HepG2 (cell line): ENCODE measurements around the gene ABHD4. TPM values are rescaled to one million over a fixed set of nuclear protein-coding genes. Genes with fewer than 3 reads are reported as not detected.

ENCODE experiments used
- CREB1 ChIP-seq, 2 experiments: fragments of 450-650 bp in 1 of 2; IDR thresholded peaks; 2 replicates each; pipeline ENCODE4 v1.6.1; 2016 to 2017; ENCODE audit warnings: control low read depth in 1 of 2, mild to moderate bottlenecking in 1 of 2, missing compliant biosample characterization in 1 of 2, missing genetic modification characterization in 1 of 2
- FOSL2 ChIP-seq: sonication (generic); formaldehyde crosslinking; IDR thresholded peaks from 2 replicates; pipeline ENCODE4 v1.4.0; 2020; ENCODE audit warnings: missing genetic modification reagents
- FOXA3 ChIP-seq: IDR thresholded peaks from 2 replicates; pipeline ENCODE4 v1.6.1; 2016; ENCODE audit warnings: missing genetic modification reagents, missing compliant biosample characterization
- GATAD2A ChIP-seq: IDR thresholded peaks from 2 replicates; pipeline ENCODE4 v1.6.1; 2016
- HNF1B ChIP-seq: sonication (generic); formaldehyde crosslinking; IDR thresholded peaks from 2 replicates; pipeline ENCODE4 v1.5.1; 2020; ENCODE audit warnings: mild to moderate bottlenecking, moderate library complexity, missing genetic modification reagents
- HNF4A ChIP-seq: sonication (generic); formaldehyde crosslinking; IDR thresholded peaks from 2 replicates; pipeline ENCODE4 v1.4.0; 2020; ENCODE audit warnings: missing genetic modification reagents
- MAFG ChIP-seq: sonication (generic); formaldehyde crosslinking; IDR thresholded peaks from 2 replicates; pipeline ENCODE4 v1.5.1; 2020; ENCODE audit warnings: mild to moderate bottlenecking, missing genetic modification reagents
- MXD1 ChIP-seq: sonication (generic); formaldehyde crosslinking; IDR thresholded peaks from 2 replicates; pipeline ENCODE4 v1.4.0; 2020; ENCODE audit warnings: mild to moderate bottlenecking, missing genetic modification reagents
- PHF21A ChIP-seq: sonication (generic); formaldehyde crosslinking; IDR thresholded peaks from 2 replicates; pipeline ENCODE4 v1.5.0; 2020; ENCODE audit warnings: mild to moderate bottlenecking, missing genetic modification reagents
- PLSCR1 ChIP-seq: sonication (generic); formaldehyde crosslinking; IDR thresholded peaks from 2 replicates; pipeline ENCODE4 v1.5.0; 2020; ENCODE audit warnings: missing genetic modification reagents, mild to moderate bottlenecking, borderline replicate concordance
- RBM39 ChIP-seq: fragments of 200-400 bp; formaldehyde crosslinking; IDR thresholded peaks from one replicate; pipeline ENCODE4 v1.6.1; 2018; ENCODE audit warnings: antibody characterized with exemption, mild to moderate bottlenecking, low read depth, low read length; ENCODE audit not compliant: poor library complexity, severe bottlenecking
- SMAD3 ChIP-seq: sonication (generic); formaldehyde crosslinking; IDR thresholded peaks from 2 replicates; pipeline ENCODE4 v1.4.0; 2020; ENCODE audit warnings: missing genetic modification reagents
- SOX13 ChIP-seq, 3 experiments: fragments of 450-650 bp in 1 of 3; sonication (generic) in 1 of 3; formaldehyde crosslinking in 1 of 3; IDR thresholded peaks in 2 of 3; conservative IDR thresholded peaks in 1 of 3; 2 replicates each; pipeline versions ENCODE4 v1.5.0 to v1.6.1; 2016 to 2020; ENCODE audit warnings: antibody characterized with exemption in 1 of 3, mild to moderate bottlenecking in 1 of 3, missing compliant biosample characterization in 1 of 3, missing genetic modification reagents in 1 of 3, moderate library complexity in 1 of 3
- TEAD3 ChIP-seq: optimal IDR thresholded peaks from 2 replicates; pipeline ENCODE3; 2016; ENCODE audit warnings: borderline replicate concordance
- ZBTB21 ChIP-seq: sonication (generic); formaldehyde crosslinking; IDR thresholded peaks from 2 replicates; pipeline ENCODE4 v1.4.0; 2020; ENCODE audit warnings: missing genetic modification reagents
- ZNF354B ChIP-seq: sonication (generic); formaldehyde crosslinking; IDR thresholded peaks from 2 replicates; pipeline ENCODE4 v1.8.0; 2022; ENCODE audit warnings: mild to moderate bottlenecking, missing genetic modification reagents
- ZNF552 ChIP-seq: sonication (generic); formaldehyde crosslinking; IDR thresholded peaks from 2 replicates; pipeline ENCODE4 v1.9.0; 2022; ENCODE audit warnings: missing genetic modification reagents, mild to moderate bottlenecking, borderline replicate concordance
- polyA plus RNA-seq, 8 experiments: library from polyadenylated mRNA; depleted of rRNA in 3 of 8; stranded (reverse) in 7 of 8; unstranded in 1 of 8; fragments of >200 nt; fragmentation: Illumina TruSeq in 4 of 8; extraction: Trizol in 4 of 8; gene quantifications; 2 replicates each; pipeline versions ENCODE4 v1.2.1 to v1.2.3, GENCODE V29; 2011 to 2016; ENCODE audit warnings: low read depth in 4 of 8, missing spikeins in 1 of 8, mixed read lengths in 1 of 8; ENCODE audit not compliant: insufficient read depth in 1 of 8
- total RNA-seq, 5 experiments: library from RNA; depleted of rRNA; stranded (reverse); fragments of >200 nt; fragmentation: Illumina TruSeq; extraction: Trizol; gene quantifications; 2 replicates each; pipeline ENCODE4 v1.2.3, GENCODE V29; 2016; ENCODE audit warnings: low read depth in 1 of 5
- TF ChIP-seq, protein P1 (sequence below): sonication (generic); formaldehyde crosslinking; IDR thresholded peaks from 2 replicates; pipeline ENCODE4 v1.9.0; 2021; ENCODE audit warnings: missing genetic modification reagents, mild to moderate bottlenecking, borderline replicate concordance
- TF ChIP-seq, protein P2 (sequence below): sonication (generic); formaldehyde crosslinking; IDR thresholded peaks from 2 replicates; pipeline ENCODE4 v1.4.0; 2020; ENCODE audit warnings: missing genetic modification reagents
- TF ChIP-seq, protein P3 (sequence below): sonication (generic); formaldehyde crosslinking; IDR thresholded peaks from 2 replicates; pipeline ENCODE4 v1.4.0; 2020; ENCODE audit warnings: missing genetic modification reagents

ABHD4 gene
- total and polyA plus RNA-seq, 2 of the 13 experiments (the other 11 are each of a cell fraction or from before 2014, with no cell fraction given) = 16.1 to 47.5 TPM

DNA sequence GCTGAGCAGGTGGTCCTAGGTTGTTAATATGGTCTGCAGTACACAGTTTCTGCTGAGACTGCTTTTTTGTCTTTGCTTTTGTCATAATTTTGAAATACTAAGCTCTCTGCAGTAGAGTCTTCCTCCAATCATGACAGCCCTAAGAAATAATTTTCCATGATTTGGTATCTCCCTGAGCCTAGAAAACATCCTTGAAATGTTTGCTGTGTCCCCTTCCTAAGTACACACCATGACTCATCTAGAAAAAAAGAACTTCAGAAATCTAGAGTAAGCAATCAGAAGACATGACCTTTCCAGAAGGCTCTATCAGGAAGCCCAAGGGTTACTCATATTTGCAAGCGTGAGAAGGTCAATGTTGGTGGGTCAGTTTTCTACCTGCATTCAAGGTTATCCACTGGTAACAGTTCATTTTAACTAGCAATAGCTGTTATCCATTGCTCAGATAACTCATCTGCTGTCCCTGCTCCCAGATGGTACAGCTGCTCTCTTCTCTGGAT lies 25.5 kb upstream of the ABHD4 start (continued):
- TF ChIP-seq, protein P1, sequence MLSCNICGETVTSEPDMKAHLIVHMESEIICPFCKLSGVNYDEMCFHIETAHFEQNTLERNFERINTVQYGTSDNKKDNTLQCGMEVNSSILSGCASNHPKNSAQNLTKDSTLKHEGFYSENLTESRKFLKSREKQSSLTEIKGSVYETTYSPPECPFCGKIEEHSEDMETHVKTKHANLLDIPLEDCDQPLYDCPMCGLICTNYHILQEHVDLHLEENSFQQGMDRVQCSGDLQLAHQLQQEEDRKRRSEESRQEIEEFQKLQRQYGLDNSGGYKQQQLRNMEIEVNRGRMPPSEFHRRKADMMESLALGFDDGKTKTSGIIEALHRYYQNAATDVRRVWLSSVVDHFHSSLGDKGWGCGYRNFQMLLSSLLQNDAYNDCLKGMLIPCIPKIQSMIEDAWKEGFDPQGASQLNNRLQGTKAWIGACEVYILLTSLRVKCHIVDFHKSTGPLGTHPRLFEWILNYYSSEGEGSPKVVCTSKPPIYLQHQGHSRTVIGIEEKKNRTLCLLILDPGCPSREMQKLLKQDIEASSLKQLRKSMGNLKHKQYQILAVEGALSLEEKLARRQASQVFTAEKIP = no peak
- TF ChIP-seq ZBTB21 (CRISPR knock-in tag) (0 out of 2 replicates have a peak, but pooled peaks have one; percentile 37), MAFG (0 out of 2 replicates have a peak, but pooled peaks have one; percentile 26), PLSCR1 (CRISPR knock-in tag) (no peak), HNF4A (peak; percentile 63), HNF1B (CRISPR knock-in tag) (no peak), SOX13 (IDR thresholded peaks at IDR 0.05) (no peak), SOX13 (CRISPR knock-in tag; conservative IDR thresholded peaks at IDR 0.05 in 1 of 2, IDR thresholded peaks at IDR 0.05 in 1 of 2) (peak in 1 of 2 experiments; percentile 64; a peak in 2 of 4 replicates), FOXA3 (CRISPR knock-in tag) (peak; percentile 84), FOSL2 (CRISPR knock-in tag) (peak; percentile 95), CREB1 (IDR thresholded peaks at IDR 0.05) (0 out of 2 replicates have a peak, but pooled peaks have one; percentile 24), CREB1 (CRISPR knock-in tag; IDR thresholded peaks at IDR 0.05) (peak; percentile 36; the same call in 1 of the 2 replicates), GATAD2A (CRISPR knock-in tag) (peak; percentile 89), PHF21A (CRISPR knock-in tag) (peak; percentile 75; the same call in 1 of the 2 replicates), MXD1 (no peak), RBM39 (no peak), TEAD3 (CRISPR knock-in tag) (peak; percentile 98), SMAD3 (CRISPR knock-in tag) (0 out of 2 replicates have a peak, but pooled peaks have one; percentile 0), ZNF552 (CRISPR knock-in tag) (no peak), ZNF354B (CRISPR knock-in tag) (no peak)
- TF ChIP-seq, protein P2, sequence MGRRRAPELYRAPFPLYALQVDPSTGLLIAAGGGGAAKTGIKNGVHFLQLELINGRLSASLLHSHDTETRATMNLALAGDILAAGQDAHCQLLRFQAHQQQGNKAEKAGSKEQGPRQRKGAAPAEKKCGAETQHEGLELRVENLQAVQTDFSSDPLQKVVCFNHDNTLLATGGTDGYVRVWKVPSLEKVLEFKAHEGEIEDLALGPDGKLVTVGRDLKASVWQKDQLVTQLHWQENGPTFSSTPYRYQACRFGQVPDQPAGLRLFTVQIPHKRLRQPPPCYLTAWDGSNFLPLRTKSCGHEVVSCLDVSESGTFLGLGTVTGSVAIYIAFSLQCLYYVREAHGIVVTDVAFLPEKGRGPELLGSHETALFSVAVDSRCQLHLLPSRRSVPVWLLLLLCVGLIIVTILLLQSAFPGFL (CRISPR knock-in tag) = no peak
- TF ChIP-seq, protein P3, sequence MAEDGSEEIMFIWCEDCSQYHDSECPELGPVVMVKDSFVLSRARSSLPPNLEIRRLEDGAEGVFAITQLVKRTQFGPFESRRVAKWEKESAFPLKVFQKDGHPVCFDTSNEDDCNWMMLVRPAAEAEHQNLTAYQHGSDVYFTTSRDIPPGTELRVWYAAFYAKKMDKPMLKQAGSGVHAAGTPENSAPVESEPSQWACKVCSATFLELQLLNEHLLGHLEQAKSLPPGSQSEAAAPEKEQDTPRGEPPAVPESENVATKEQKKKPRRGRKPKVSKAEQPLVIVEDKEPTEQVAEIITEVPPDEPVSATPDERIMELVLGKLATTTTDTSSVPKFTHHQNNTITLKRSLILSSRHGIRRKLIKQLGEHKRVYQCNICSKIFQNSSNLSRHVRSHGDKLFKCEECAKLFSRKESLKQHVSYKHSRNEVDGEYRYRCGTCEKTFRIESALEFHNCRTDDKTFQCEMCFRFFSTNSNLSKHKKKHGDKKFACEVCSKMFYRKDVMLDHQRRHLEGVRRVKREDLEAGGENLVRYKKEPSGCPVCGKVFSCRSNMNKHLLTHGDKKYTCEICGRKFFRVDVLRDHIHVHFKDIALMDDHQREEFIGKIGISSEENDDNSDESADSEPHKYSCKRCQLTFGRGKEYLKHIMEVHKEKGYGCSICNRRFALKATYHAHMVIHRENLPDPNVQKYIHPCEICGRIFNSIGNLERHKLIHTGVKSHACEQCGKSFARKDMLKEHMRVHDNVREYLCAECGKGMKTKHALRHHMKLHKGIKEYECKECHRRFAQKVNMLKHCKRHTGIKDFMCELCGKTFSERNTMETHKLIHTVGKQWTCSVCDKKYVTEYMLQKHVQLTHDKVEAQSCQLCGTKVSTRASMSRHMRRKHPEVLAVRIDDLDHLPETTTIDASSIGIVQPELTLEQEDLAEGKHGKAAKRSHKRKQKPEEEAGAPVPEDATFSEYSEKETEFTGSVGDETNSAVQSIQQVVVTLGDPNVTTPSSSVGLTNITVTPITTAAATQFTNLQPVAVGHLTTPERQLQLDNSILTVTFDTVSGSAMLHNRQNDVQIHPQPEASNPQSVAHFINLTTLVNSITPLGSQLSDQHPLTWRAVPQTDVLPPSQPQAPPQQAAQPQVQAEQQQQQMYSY (CRISPR knock-in tag) = peak; percentile 81
